ENCODE results near the gene PCDHA6. TPM values are rescaled to one million over a fixed set of nuclear protein-coding genes. Genes with fewer than 3 reads are reported as not detected.

Gene PCDHA6
- total RNA-seq, 1 donor = 0.37 TPM

GRCh38 chr5:140875085-140876065, 47.6 kb downstream of the PCDHA6 start, which contains the start of gene PCDHA12:
Gene PCDHA12, plus strand, starts transcription at chr5:140875308. Its CDS starts 165 bp downstream, at chr5:140875473.

Other genes with a start within 250 kb of the PCDHA6 start
- 0.73 and 0.98 TPM in 2 replicates for gene CD14, start 194.8 kb upstream of the PCDHA6 start, total RNA-seq
- 19.8 and 21.7 TPM in 2 replicates for gene TMCO6, start 188.5 kb upstream of the PCDHA6 start, total RNA-seq
- gene NDUFA2, start 180.3 kb upstream of the PCDHA6 start, total RNA-seq = 30.7 and 38.9 TPM in 2 replicates
- 63.3 and 79.4 TPM in 2 replicates for gene IK, start 180.1 kb upstream of the PCDHA6 start, total RNA-seq
- gene WDR55, start 163.1 kb upstream of the PCDHA6 start, total RNA-seq = 36.0 and 44.0 TPM in 2 replicates
- under 0.01 and 0.39 TPM in 2 replicates for gene DND1, start 154.4 kb upstream of the PCDHA6 start, total RNA-seq
- 50.0 and 54.3 TPM in 2 replicates for gene HARS1, start 136.6 kb upstream of the PCDHA6 start, total RNA-seq
- 22.4 and 23.1 TPM in 2 replicates for gene HARS2, start 136.5 kb upstream of the PCDHA6 start, total RNA-seq
- gene ZMAT2, start 127.5 kb upstream of the PCDHA6 start, total RNA-seq = 24.2 and 28.7 TPM in 2 replicates
- under 0.01 TPM in 1 of 2 replicates, not detected in the other for gene PCDHA1, start 41.8 kb upstream of the PCDHA6 start, total RNA-seq
- gene PCDHA2, start 33.1 kb upstream of the PCDHA6 start, total RNA-seq = not detected in 2 replicates
- gene PCDHA3, start 26.9 kb upstream of the PCDHA6 start, total RNA-seq = under 0.01 TPM in 2 replicates
- gene PCDHA4, start 20.9 kb upstream of the PCDHA6 start, total RNA-seq = under 0.01 TPM in 1 of 2 replicates, not detected in the other
- under 0.01 TPM in 1 of 2 replicates, not detected in the other for gene PCDHA5, start 6.3 kb upstream of the PCDHA6 start, total RNA-seq
- gene PCDHA7, start 6.3 kb downstream of the PCDHA6 start, total RNA-seq = under 0.01 and 0.37 TPM in 2 replicates
- gene PCDHA8, start 13.2 kb downstream of the PCDHA6 start, total RNA-seq = not detected in 2 replicates
- under 0.01 TPM in 2 replicates for gene PCDHA9, start 20.4 kb downstream of the PCDHA6 start, total RNA-seq
- under 0.01 TPM in 2 replicates for gene PCDHA10, start 27.9 kb downstream of the PCDHA6 start, total RNA-seq
- under 0.01 TPM in 1 of 2 replicates, not detected in the other for gene PCDHA11, start 41.0 kb downstream of the PCDHA6 start, total RNA-seq
- gene PCDHA12, start 47.3 kb downstream of the PCDHA6 start, total RNA-seq = not detected in 2 replicates
- gene PCDHA13, start 54.2 kb downstream of the PCDHA6 start, total RNA-seq = not detected in 2 replicates
- not detected in 2 replicates for gene PCDHAC1, start 98.3 kb downstream of the PCDHA6 start, total RNA-seq
- gene PCDHAC2, start 138.5 kb downstream of the PCDHA6 start, total RNA-seq = under 0.01 and 0.37 TPM in 2 replicates
- not detected in 2 replicates for gene PCDHB1, start 223.4 kb downstream of the PCDHA6 start, total RNA-seq